ENCODE measurements around the gene HP1BP3. TPM values are rescaled to one million over a fixed set of nuclear protein-coding genes. Genes with fewer than 3 reads are reported as not detected.

HP1BP3 gene
- total RNA-seq, 1 experiment from 2014 or later = 276 TPM

- in situ Hi-C loops (cut with HindIII; ENCODE audit: low sequenced_read_pairs) = no loop called here
- DNase-seq (ENCODE audit: low spot score) = no peak
These were observed 85.7 kb downstream of the HP1BP3 start for GRCh38 chr1:20701446-20701845.

GRCh38 chr1:20700636-20701215 is 86.4 kb downstream of the HP1BP3 start:
- DNase-seq (ENCODE audit: low spot score) = no peak
- in situ Hi-C loops (cut with HindIII; ENCODE audit: low sequenced_read_pairs) = no loop called here

- no peak for DNase-seq (ENCODE audit: low spot score)
- in situ Hi-C loops (cut with HindIII; ENCODE audit: low sequenced_read_pairs) = no loop called here
These were observed 87.5 kb downstream of the HP1BP3 start for GRCh38 chr1:20699558-20699957.

GRCh38 chr1:20698195-20698910 is 88.8 kb downstream of the HP1BP3 start:
- in situ Hi-C loops (cut with HindIII; ENCODE audit: low sequenced_read_pairs) = no loop called here
- DNase-seq (ENCODE audit: low spot score) = no peak

GRCh38 chr1:20697563-20697962 is 89.5 kb downstream of the HP1BP3 start:
- DNase-seq (ENCODE audit: low spot score) = no peak
- in situ Hi-C loops (cut with HindIII; ENCODE audit: low sequenced_read_pairs) = no loop called here

- in situ Hi-C loops (cut with HindIII; ENCODE audit: low sequenced_read_pairs) = no loop called here
- peak; percentile 81 for DNase-seq (ENCODE audit: low spot score)
These were observed 90.4 kb downstream of the HP1BP3 start for GRCh38 chr1:20696397-20697333.

- in situ Hi-C loops (cut with HindIII; ENCODE audit: low sequenced_read_pairs) = no loop called here
These were observed 91.6 kb downstream of the HP1BP3 start for GRCh38 chr1:20695515-20695914.

GRCh38 chr1:20693623-20694022 is 93.5 kb downstream of the HP1BP3 start:
- DNase-seq (ENCODE audit: low spot score) = no peak
- in situ Hi-C loops (cut with HindIII; ENCODE audit: low sequenced_read_pairs) = no loop called here

More at GRCh38 chr1:20695515-20695914, 91.6 kb downstream of the HP1BP3 start:
- DNase-seq (ENCODE audit: low spot score) = no peak

Other genes starting within 250 kb of the HP1BP3 start
- gene FAM43B, start 234.7 kb downstream of the HP1BP3 start, total RNA-seq (2014; rRNA removed; shearing (Covaris generic)) = 0.31 and 1.4 TPM in 2 replicates
- gene CDA, start 198.2 kb downstream of the HP1BP3 start, total RNA-seq (2014; rRNA removed; shearing (Covaris generic)) = not detected in 2 replicates
- 53.3 and 57.1 TPM in 2 replicates for gene PINK1, start 153.8 kb downstream of the HP1BP3 start, total RNA-seq (2014; rRNA removed; shearing (Covaris generic))
- 389 and 401 TPM in 2 replicates for gene DDOST, start 125.9 kb downstream of the HP1BP3 start, total RNA-seq (2014; rRNA removed; shearing (Covaris generic))
- 0.43 and 1.4 TPM in 2 replicates for gene KIF17, start 69.3 kb downstream of the HP1BP3 start, total RNA-seq (2014; rRNA removed; shearing (Covaris generic))
- gene SH2D5, start 54.6 kb downstream of the HP1BP3 start, total RNA-seq (2014; rRNA removed; shearing (Covaris generic)) = 37.6 and 44.9 TPM in 2 replicates

All from G401 (cell line).